ENCODE measurements around the gene GJD2. TPM values are rescaled to one million over a fixed set of nuclear protein-coding genes. Genes with fewer than 3 reads are reported as not detected.

The GJD2 gene
- total and polyA plus RNA-seq, 2 of the 13 experiments (the other 11 are each of a cell fraction or from before 2014, with no cell fraction given): not detected

- peak; percentile 48; the same call in 1 of the 2 replicates for TF ChIP-seq ZNF644 (CRISPR knock-in tag; IDR thresholded peaks at IDR 0.05; ENCODE audit: low read depth)
- TF ChIP-seq ATAD3A (CRISPR knock-in tag; IDR thresholded peaks at IDR 0.05): no peak
- TF ChIP-seq PBX2 (CRISPR knock-in tag; IDR thresholded peaks at IDR 0.05): no peak
- peak; percentile 12; the same call in 1 of the 2 replicates for TF ChIP-seq GABPB1 (CRISPR knock-in tag; IDR thresholded peaks at IDR 0.05)
- no peak for TF ChIP-seq PREB (CRISPR knock-in tag; IDR thresholded peaks at IDR 0.05)
- no peak for TF ChIP-seq ZFX (CRISPR knock-in tag; IDR thresholded peaks at IDR 0.05; ENCODE audit: low read depth)
- TF ChIP-seq GATAD1 (CRISPR knock-in tag; IDR thresholded peaks at IDR 0.05): 0 out of 2 replicates have a peak, but pooled peaks have one; percentile 33
- no peak for TF ChIP-seq ZNF790 (CRISPR knock-in tag; IDR thresholded peaks at IDR 0.05; ENCODE audit: borderline replicate concordance)
- TF ChIP-seq MTA1 (CRISPR knock-in tag; IDR thresholded peaks at IDR 0.05; ENCODE audit: borderline replicate concordance): no peak
- no peak for TF ChIP-seq ATF7-NPFF (CRISPR knock-in tag; IDR thresholded peaks at IDR 0.05; ENCODE audit: low read depth)
- TF ChIP-seq ZBTB7A (CRISPR knock-in tag; IDR thresholded peaks at IDR 0.05): no peak
- TF ChIP-seq NAIF1 (CRISPR knock-in tag; IDR thresholded peaks at IDR 0.05; ENCODE audit: borderline replicate concordance): no peak
- TF ChIP-seq, protein P1, sequence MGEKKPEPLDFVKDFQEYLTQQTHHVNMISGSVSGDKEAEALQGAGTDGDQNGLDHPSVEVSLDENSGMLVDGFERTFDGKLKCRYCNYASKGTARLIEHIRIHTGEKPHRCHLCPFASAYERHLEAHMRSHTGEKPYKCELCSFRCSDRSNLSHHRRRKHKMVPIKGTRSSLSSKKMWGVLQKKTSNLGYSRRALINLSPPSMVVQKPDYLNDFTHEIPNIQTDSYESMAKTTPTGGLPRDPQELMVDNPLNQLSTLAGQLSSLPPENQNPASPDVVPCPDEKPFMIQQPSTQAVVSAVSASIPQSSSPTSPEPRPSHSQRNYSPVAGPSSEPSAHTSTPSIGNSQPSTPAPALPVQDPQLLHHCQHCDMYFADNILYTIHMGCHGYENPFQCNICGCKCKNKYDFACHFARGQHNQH (CRISPR knock-in tag; IDR thresholded peaks at IDR 0.05): 0 out of 2 replicates have a peak, but pooled peaks have one; percentile 26
- TF ChIP-seq ZSCAN25 (CRISPR knock-in tag; IDR thresholded peaks at IDR 0.05): no peak
- TF ChIP-seq, protein P2, sequence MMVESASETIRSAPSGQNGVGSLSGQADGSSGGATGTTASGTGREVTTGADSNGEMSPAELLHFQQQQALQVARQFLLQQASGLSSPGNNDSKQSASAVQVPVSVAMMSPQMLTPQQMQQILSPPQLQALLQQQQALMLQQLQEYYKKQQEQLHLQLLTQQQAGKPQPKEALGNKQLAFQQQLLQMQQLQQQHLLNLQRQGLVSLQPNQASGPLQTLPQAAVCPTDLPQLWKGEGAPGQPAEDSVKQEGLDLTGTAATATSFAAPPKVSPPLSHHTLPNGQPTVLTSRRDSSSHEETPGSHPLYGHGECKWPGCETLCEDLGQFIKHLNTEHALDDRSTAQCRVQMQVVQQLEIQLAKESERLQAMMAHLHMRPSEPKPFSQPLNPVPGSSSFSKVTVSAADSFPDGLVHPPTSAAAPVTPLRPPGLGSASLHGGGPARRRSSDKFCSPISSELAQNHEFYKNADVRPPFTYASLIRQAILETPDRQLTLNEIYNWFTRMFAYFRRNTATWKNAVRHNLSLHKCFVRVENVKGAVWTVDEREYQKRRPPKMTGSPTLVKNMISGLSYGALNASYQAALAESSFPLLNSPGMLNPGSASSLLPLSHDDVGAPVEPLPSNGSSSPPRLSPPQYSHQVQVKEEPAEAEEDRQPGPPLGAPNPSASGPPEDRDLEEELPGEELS (CRISPR knock-in tag; IDR thresholded peaks at IDR 0.05): peak; percentile 33; the same call in 1 of the 2 replicates
- TF ChIP-seq PCBP1 (IDR thresholded peaks at IDR 0.05; ENCODE audit: borderline replicate concordance, low read depth, low read length): no peak
- TF ChIP-seq RELA (CRISPR knock-in tag; IDR thresholded peaks at IDR 0.05): no peak
- no peak for TF ChIP-seq STAT5B (CRISPR knock-in tag; IDR thresholded peaks at IDR 0.05)
- TF ChIP-seq TSC22D2 (CRISPR knock-in tag; IDR thresholded peaks at IDR 0.05; ENCODE audit: borderline replicate concordance): 0 out of 2 replicates have a peak, but pooled peaks have one; percentile 33
- TF ChIP-seq, protein P3, sequence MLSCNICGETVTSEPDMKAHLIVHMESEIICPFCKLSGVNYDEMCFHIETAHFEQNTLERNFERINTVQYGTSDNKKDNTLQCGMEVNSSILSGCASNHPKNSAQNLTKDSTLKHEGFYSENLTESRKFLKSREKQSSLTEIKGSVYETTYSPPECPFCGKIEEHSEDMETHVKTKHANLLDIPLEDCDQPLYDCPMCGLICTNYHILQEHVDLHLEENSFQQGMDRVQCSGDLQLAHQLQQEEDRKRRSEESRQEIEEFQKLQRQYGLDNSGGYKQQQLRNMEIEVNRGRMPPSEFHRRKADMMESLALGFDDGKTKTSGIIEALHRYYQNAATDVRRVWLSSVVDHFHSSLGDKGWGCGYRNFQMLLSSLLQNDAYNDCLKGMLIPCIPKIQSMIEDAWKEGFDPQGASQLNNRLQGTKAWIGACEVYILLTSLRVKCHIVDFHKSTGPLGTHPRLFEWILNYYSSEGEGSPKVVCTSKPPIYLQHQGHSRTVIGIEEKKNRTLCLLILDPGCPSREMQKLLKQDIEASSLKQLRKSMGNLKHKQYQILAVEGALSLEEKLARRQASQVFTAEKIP (CRISPR knock-in tag; IDR thresholded peaks at IDR 0.05; ENCODE audit: borderline replicate concordance): no peak
- peak; percentile 52; the same call in 1 of the 2 replicates for TF ChIP-seq ZBTB25 (CRISPR knock-in tag; IDR thresholded peaks at IDR 0.05)
- TF ChIP-seq PAF1 (CRISPR knock-in tag; IDR thresholded peaks at IDR 0.05): no peak
These were observed 1.4 kb downstream of the GJD2 start (continued) for GRCh38 chr15:34753236-34753894.
